Measurements from ENCODE around the gene FAM13A. TPM values are rescaled to one million over a fixed set of nuclear protein-coding genes. Genes with fewer than 3 reads are reported as not detected.

FAM13A gene
- total RNA-seq, 1 donor from 2014 or later: 18.0 TPM

DNA sequence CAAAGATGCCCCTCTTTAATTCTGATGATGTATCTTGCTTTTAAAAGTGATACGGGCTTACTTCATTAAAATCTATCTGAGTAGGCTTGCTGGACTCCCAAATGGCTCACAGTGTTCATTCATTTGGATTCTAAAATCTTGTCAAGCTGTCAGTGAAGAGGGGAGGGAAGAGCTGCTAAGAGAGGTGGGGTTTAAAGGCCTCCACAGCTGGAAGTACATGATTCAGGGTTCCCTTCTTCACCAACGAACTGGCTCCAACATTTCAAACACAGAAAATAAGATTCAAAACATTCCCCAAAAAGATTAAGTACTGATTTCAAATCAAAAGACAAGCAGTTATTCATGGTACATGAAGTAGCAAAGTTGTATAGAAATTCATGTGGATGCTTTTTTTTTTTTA is 226.4 kb downstream of the FAM13A start:
- intact Hi-C loops (cut with DNase I): no loop called here
- no peak for DNase-seq
- peak; percentile 42 for ATAC-seq (ENCODE audit: poor library complexity)

DNA sequence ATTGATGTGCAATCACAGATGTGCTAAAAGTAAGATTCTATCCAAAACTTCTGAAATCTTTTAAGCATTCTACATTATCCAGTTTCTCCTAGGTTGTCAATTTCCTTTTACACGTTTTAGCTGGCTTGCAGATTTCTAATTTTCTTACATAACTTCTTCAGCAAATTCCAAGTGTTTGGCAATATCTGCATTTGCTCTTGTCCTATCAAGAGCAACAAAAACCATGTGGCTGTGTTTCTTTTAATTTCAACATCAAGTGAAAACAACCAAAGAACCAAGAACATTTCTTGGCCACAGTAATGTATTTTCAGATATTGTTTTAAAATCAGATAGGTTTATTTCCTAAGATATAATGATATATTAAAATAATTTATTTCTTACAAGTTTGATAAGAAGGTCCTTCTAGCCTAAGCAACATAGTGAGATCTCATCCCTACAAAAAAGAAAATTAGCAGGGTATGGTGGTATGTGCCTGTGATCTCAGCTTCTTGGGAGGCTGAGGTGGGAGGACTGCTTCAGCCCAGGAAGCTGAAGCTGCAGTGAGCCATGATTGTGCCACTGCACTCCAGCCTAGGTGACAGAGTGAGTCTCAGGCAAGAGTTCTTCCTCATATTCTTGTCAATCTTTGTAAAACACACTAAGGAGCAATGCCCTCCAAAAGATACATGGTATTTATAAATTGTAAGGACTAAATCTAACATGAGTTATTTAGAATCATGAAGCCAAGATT is 228.0 kb downstream of the FAM13A start:
- ATAC-seq (ENCODE audit: poor library complexity) (peak; percentile 66), DNase-seq (no peak)
- intact Hi-C loops (cut with DNase I): no loop called here

DNA sequence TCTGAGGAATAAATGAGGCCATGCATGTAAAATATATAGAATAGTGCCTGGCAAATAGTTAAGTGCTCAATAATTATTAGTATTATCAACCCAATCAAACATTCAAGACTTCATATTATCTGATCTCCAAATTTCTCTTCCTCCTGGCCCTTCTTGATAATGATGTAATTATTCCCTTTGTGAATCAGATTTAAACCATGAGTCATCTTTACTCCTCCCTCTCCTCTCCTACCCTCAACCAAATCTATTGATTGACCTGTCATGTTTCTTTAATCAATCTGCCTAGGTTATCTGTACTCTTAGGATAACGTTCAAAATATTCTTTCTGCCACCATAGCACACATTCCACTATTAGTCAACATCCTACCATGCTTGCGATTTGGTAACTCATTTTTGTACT is 229.5 kb downstream of the FAM13A start:
- intact Hi-C loops (cut with DNase I): no loop called here
- DNase-seq: no peak
- ATAC-seq (ENCODE audit: poor library complexity): no peak

DNA sequence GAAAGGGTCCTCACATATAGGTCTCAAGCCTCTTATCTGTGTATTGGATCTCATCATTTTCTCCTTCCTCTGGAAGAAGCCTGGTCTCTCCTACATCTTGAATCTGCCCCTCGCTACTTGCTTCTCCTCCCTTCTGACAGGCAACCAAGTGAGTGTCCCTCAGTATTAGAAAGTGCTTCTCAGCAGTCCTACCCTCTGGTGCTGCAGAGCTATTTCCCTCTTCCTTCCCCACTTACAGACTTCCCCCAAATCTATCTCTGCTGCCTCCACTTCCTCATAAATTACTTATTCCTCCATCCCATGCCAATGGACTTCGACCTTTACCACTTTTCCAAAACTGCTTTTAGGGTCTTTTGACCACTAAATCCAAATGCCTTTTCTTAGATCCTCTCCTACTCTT is 230.2 kb downstream of the FAM13A start:
- intact Hi-C loops (cut with DNase I): no loop called here
- DNase-seq: no peak
- no peak for ATAC-seq (ENCODE audit: poor library complexity)

DNA sequence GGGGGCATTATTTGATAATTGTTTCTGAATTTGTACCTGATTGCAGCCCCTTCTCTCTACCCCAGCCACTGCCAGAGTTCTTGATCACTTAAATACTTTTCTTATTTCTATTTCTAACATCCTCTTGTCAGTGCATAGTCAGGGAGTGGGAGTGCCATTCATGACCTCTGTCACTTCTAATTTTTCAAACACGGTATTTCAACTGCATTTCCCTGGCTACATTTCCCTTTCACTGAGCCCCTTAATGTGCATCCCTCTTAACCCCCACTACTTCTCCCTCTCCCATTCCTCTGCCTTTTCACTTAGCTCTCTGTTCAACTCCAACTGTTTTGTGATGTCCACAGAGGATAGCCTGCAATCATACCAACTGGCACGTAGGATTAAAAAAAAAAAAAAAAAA is 231.1 kb downstream of the FAM13A start:
- DNase-seq (no peak), ATAC-seq (ENCODE audit: poor library complexity) (no peak)
- intact Hi-C loops (cut with DNase I): no loop called here

DNA sequence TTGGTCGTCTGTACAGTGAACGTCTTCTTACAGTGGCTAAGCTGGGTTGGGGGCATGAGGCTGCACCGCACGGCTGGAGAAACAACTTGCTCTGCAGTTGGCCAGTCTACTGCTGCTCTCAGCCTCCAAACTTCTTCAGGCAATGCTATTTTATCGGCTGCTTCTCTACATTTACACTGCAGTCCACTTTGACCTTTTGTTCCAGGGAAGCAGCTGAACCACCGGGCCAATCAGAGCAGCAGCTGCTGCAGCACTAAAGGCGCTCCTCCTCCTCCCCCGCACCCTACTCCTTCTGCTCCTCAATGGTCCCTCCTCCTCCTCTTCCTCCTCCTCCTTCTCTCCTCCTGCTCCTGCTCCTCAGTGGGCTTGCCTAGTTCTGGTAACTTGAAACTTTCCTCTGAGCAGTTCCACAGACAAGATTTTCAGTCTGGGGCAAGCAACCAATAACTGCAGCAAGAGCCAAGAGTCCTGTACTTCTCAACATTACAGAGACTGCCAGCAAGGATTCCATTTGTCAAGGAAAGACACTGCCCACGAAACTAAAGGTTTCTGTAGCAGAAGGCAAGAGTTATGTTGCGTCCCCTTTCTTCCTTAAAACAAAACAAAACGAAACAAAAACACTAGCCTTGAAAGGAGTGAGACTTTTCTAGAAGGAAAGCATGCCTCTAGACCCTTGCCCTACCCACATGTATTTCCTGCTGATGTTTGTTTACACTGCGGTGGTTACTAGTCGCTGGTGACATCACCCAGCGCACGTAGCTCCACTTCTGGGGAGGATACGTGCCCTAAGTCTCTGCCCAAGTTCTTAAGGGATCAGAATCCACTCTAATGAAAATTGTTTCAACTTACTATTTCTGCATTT is 233.7 kb downstream of the FAM13A start:
- DNase-seq: peak; percentile 92
- intact Hi-C loops (cut with DNase I): loop anchor here (2.0 to 5.0 kb wide), 2 partner anchors 202 to 289 kb away; partner anchors contain the start of gene TIGD2
- peak; percentile 96 for ATAC-seq (ENCODE audit: poor library complexity)

DNA sequence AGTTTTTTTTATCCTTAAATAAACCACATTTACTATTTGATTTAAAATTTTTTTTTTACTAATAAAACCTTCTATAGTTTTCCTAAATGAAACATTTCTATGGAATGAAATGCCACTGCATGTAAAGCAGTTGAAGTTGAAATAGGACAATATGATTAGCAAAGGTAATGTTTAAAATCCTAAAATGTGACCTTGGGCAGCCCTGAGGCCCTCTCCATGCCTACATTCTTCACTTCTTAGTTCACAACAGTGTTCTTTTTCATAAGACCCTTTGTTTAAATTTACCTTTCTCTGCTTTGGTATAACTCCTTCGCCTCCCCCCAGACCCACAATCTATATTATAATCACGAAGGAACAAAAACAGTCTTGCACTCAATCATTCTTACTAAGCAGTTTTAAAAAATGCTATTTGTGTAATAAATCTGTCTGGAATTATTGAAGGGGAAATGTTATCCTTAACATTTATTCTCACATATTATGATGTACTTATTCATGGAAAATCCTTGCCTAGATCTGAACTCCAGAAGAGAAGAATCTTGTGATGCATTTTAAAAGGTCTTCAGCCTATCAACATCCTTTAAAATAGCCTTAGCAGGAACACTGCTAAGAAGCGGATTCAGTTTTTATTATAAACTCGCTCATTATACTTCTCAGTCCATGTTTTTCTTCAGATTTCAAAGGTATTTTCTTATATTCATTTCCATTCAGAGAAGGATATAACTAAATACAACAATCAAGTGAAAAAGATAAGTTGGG is 234.8 kb downstream of the FAM13A start:
- ATAC-seq (ENCODE audit: poor library complexity) (no peak), DNase-seq (no peak)
- intact Hi-C loops (cut with DNase I): loop anchor here (2.0 to 5.0 kb wide), 2 partner anchors 203 to 290 kb away; partner anchors contain the start of gene TIGD2

DNA sequence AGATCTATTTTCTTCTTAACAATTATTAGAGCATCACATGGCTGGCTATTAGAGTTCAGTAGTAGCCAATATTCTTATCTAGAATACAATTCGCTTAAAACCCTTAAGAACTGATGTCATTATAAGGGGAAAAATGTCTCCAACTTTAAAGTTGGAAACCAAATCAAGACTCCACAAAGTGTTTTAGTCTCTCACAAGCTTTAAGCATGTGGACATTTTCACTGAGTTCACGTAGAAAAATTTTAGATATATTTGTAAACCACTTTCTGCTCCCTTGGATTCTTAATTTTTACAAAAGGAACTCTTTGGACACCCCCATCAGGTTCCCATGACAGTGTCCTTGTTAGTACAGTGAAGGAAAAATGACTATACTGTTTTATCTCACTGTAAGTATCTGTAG is 235.5 kb downstream of the FAM13A start:
- intact Hi-C loops (cut with DNase I): loop anchor here (5.0 kb wide), 1 partner anchor 291 kb away; the partner anchor contains the start of gene TIGD2
- DNase-seq (no peak), ATAC-seq (ENCODE audit: poor library complexity) (no peak)

DNA sequence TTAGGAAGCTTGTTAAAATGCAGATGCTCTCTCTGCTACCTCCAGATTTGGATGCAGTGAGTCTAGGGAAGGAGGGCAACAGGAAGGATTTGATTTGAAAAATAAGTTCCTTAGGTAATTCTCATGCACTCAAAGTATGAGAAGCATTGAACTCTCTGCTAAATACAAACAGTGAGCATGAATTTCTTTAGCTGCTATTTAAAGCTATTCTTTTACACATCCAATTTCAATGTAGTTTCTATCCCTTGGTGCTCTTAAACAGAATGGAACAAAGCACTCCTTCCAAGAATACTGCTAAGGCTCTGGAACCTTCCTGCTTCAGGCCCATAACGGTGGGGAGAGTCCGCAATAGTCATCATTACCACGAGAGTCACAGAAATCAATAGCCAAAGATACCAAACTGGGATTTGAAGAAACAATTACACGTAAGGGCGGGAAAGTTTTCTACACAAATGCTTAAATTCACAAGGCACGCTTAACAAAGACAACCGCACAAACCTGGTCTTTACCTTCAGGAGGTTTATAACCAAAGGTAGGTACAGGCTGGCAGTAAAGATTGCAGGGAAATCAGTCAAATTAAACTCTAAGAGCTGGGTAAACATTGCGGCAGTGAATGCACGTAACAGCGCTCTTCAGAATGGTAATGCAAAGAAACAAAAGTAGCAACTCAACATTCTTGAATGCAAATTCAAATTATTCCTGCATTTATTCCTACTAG is 236.1 kb downstream of the FAM13A start:
- no peak for DNase-seq
- intact Hi-C loops (cut with DNase I): loop anchor here (5.0 kb wide), 1 partner anchor 291 kb away; the partner anchor contains the start of gene TIGD2
- ATAC-seq (ENCODE audit: poor library complexity): no peak

DNA sequence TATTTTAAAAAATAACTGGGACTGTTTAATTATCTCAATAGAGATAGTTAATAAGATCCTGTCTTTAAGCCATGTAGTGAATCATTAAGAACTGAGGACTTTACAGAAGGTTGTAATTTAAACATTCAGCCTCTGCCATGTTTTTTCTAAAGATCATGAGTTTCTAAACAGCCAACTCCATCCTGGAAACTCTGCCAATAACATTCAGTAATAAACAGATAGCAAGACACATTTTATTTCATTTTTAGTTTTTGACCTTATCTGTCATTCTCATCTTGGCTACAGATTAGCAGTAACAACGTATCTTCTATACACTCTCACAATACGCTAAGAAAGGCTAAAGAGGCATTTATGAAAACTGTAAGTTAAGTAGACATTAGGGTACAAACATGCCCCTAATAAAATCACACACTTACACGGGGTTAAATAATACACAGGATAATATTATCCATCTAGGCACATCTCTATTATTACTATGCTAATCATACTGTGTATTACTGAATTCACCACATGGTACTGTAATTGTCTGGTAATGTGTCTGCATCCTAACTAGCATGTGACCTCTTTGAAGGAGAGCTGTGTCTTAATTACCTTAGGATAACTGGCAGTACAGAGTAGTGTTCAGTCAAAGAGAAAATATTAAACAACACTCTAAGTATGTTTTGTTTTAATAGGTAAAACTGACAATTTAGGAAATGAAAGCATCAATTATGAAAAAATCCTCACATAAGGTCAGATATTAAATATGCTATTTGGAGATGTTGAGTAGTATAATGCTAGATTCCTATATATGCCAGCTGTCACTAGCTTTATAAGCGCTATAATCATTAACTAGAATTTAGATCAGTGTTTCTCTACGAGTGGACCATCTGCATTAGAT is 236.9 kb downstream of the FAM13A start:
- DNase-seq (no peak), ATAC-seq (ENCODE audit: poor library complexity) (no peak)
- intact Hi-C loops (cut with DNase I): loop anchor here (5.0 to 10.0 kb wide), 2 partner anchors 115 to 292 kb away; partner anchors contain the start of gene TIGD2

DNA sequence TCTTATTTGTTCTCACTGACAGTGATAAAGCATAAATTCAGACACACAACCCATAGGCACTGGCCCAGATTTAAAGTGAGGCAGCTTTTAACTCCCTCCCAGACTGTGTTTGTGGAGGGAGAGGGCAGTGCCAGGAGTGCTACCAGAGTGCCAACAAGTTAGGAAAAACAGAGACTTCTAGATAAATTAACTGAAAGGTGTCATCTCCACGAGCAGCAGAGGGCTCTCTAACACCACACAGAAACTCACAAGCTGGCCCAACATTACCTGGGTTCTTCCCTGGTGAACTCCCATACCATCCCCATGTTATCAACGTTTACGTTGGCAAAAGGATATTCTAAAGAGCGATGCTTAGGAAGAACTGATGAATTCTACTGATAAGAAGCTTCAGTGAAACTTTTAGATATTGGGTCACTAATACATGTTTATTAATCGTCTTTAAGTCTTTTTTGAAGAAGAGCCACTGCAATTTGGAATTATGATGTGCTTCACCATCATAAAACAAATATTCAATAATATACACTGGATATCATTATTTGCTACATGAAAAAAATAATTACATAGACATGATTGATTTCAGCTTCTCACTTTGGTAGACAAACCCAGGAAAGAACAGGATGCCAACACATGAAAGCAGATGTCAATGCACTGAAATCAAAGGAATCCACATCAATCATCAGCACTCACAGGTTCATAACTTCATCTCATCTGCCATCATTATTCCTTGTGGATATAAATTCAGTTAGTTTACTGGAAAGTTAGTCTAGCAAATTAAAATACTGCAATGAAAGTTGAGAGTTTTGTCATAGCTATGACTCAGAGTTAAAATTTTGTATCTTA is 238.1 kb downstream of the FAM13A start:
- ATAC-seq (ENCODE audit: poor library complexity): peak; percentile 31
- intact Hi-C loops (cut with DNase I): loop anchor here (10.0 kb wide), 1 partner anchor 114 kb away; no protein-coding TSS in a partner anchor

DNA sequence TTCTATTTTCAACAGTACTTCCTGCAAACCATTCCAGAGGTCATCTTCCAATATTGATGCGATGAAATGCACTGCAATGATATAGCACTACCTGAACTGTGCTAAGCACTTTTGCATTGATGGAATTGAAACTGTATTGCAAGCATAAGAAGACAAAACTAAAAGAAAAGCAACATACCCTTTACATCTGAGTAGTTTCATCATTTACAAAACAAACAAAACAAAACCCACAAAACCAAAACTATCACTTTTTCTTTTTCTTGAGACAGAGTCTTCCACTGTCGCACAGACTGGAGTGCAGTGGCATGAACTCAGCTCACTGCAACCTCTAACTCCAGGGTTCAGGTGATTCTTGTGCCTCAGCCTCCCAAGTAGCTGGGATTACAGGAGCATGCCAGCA is 239.2 kb downstream of the FAM13A start:
- DNase-seq: no peak
- no peak for ATAC-seq (ENCODE audit: poor library complexity)
- intact Hi-C loops (cut with DNase I): loop anchor here (10.0 kb wide), 1 partner anchor 113 kb away; no protein-coding TSS in a partner anchor

More for the DNA sequence above, 238.1 kb downstream of the FAM13A start:
- no peak for DNase-seq

DNA sequence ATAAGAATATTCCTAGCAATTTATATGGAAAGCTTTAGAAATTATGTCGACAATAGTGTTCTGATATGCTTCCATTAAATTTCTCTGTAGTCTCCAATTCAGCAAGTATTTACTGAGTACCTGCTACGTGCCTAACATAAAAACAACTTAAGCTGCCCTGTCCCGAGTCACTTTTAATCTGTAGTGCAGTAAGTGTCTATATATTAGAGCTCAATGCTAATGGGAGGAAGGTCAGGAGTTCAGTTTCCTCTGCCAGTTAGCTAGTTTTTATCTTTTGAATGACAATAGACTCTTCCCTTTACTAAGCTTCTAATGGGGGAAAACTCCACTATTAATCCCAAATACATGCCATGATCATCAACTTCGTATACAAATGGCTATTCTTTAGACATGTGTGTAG is 240.6 kb downstream of the FAM13A start:
- DNase-seq (no peak), ATAC-seq (ENCODE audit: poor library complexity) (no peak)
- intact Hi-C loops (cut with DNase I): loop anchor here (10.0 kb wide), 1 partner anchor 112 kb away; no protein-coding TSS in a partner anchor

DNA sequence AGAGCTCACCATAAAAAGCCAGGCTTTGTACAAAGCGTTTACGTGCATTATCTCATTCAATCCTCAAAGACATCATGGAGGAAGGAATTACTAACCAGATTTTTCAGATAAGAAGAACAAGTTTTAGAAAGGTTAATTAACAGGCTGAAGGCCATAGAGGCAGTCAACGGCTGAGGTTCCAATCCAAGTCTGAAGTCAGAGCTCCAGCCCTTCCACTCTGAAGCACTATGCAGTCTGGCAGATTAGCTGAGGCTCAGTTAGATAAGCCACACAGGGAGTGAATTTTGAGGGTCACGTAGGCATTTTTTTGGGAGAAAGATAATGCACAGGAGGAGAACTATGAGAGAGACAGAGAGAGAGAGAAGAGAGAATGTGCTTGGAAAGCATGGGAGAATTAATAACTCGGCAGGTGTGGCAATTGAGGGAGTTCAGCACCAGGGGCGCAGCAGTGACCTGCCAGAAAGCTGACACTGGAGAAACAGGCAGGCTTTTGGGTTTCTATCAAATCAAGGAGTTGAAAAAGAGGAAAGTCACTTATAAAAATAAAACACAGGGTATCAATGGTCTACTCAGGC is 242.9 kb downstream of the FAM13A start:
- no peak for DNase-seq
- peak; percentile 26 for ATAC-seq (ENCODE audit: poor library complexity)
- intact Hi-C loops (cut with DNase I): loop anchor here (10.0 kb wide), 1 partner anchor 109 kb away; no protein-coding TSS in a partner anchor

DNA sequence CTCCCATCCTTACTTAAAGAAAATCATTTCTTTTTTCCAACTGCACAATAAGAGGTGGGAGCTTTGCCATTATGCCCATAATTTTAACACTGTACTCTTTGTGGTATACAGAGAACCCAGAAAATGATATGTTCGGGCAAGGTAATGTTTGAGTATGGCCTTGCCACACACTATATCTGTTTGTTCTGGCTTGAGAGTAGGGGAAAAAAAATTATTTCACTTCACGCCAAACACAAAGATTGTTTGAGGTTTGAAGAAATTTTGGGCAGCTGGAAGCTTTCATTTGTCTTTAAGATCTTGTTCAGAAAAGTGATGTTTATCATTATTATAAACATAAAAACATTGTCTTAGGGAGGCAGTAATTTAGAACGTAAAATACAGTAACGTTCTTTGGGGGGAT is 244.0 kb downstream of the FAM13A start:
- no peak for ATAC-seq (ENCODE audit: poor library complexity)
- intact Hi-C loops (cut with DNase I): loop anchor here (10.0 kb wide), 1 partner anchor 108 kb away; no protein-coding TSS in a partner anchor

DNA sequence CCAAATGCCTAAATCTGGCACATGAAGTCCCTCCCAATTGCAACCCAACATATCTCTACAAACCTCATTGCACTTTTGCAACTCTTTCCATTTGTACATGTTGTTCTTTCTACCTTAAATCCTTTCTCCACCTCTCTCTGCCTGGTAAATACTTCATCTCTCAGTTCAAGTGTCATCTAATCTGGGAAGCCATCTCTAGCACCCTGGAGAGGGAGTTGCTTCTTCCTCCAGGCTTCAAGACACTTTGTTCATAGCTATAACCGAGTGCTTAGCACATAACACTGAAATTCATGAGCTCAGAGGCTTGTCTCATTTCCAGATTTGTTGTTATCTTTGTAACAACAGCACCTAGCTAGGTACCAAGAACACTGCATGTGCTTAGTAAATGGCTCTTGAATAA is 244.6 kb downstream of the FAM13A start:
- intact Hi-C loops (cut with DNase I): loop anchor here (10.0 kb wide), 1 partner anchor 108 kb away; no protein-coding TSS in a partner anchor
- no peak for ATAC-seq (ENCODE audit: poor library complexity)

More for the DNA sequence above, 244.0 kb downstream of the FAM13A start:
- DNase-seq: no peak

More for the DNA sequence above, 244.6 kb downstream of the FAM13A start:
- no peak for DNase-seq
